HCT116 (cell line): ENCODE measurements around the gene SNED1. TPM values are rescaled to one million over a fixed set of nuclear protein-coding genes. Genes with fewer than 3 reads are reported as not detected.

Experiments used
- ATAC-seq: fragments of 200-7000 bp; cut with Tn5 transposase; 2 replicates; pipeline ENCODE4 v1.9.1; 2020; ENCODE audit warnings: mild to moderate bottlenecking, moderate library complexity
- BruUV-seq: library from RNA; stranded (reverse); fragments of 400-500 nt; replicated peaks from 2 replicates; lab custom pipeline; 2021; lab: Mats Ljungman, UMichigan
- CTCF ChIA-PET: fragments of 300-600 bp; sonication (Branson Sonifier 250); formaldehyde crosslinking; loops from one replicate; lab custom pipeline; 2021; ENCODE audit warnings: antibody characterized with exemption; lab: Charles Lee
- POLR2A ChIA-PET: fragments of 300-600, 350-600 bp; sonication (Branson Sonifier 250); formaldehyde crosslinking; loops from one replicate; lab custom pipeline; 2021; ENCODE audit warnings: antibody characterized with exemption; lab: Charles Lee
- RAD21 ChIA-PET, 2 experiments: fragments of 300-600 bp; sonication (Branson Sonifier 250); formaldehyde crosslinking; loops; one replicate each; lab custom pipeline; 2023; ENCODE audit warnings: low total read pairs in 2 of 2; ENCODE audit not compliant: uncharacterized antibody in 2 of 2, unreplicated experiment in 2 of 2, low non-redundant PET in 1 of 2; lab: Charles Lee
- DNase-seq: peaks from one replicate; pipeline ENCODE4 v3.0.0-alpha.2; 2010; ENCODE audit warnings: low read depth, low spot score
- H2AFZ ChIP-seq: fragments of 200-600 bp; shearing (Covaris generic), sonication (generic); 2 replicates; pipeline ENCODE4 v1.6.1; 2017; ENCODE audit warnings: low read depth, mixed run types, mixed read lengths, antibody characterized with exemption, low read length; ENCODE audit not compliant: poor library complexity, severe bottlenecking
- H3K27ac ChIP-seq: 2 replicates; pipeline ENCODE4 v1.5.1; 2012; ENCODE audit warnings: low read depth, low read length
- H3K27me3 ChIP-seq: fragments of 200-600 bp; sonication (generic); 2 replicates; pipeline ENCODE4 v1.6.1; 2016; ENCODE audit warnings: mixed run types, low read length, mixed read lengths; ENCODE audit not compliant: insufficient read depth
- H3K36me3 ChIP-seq, 2 experiments: fragments of 200-500 bp in 1 of 2; fragments of 200-600 bp in 1 of 2; sonication (Bioruptor generic) in 1 of 2; sonication (generic) in 1 of 2; 2 replicates each; pipeline versions ENCODE4 v1.5.1 to v1.6.1; 2014 to 2016; ENCODE audit warnings: low read length in 2 of 2, inconsistent platforms in 1 of 2, mixed read lengths in 1 of 2, mixed run types in 1 of 2; ENCODE audit not compliant: insufficient read depth in 2 of 2, control insufficient read depth in 1 of 2
- H3K4me1 ChIP-seq, 2 experiments: fragments of 200-600 bp in 1 of 2; sonication (generic) in 1 of 2; 2 replicates each; pipeline versions ENCODE4 v1.5.1 to v1.6.1; 2012 to 2017; ENCODE audit warnings: low read length in 2 of 2, inconsistent platforms in 1 of 2, mild to moderate bottlenecking in 1 of 2, mixed read lengths in 1 of 2, mixed run types in 1 of 2, moderate library complexity in 1 of 2; ENCODE audit not compliant: insufficient read depth in 2 of 2, control insufficient read depth in 1 of 2
- H3K4me2 ChIP-seq: fragments of 200-600 bp; sonication (generic); 2 replicates; pipeline ENCODE4 v1.6.1; 2017; ENCODE audit warnings: mixed run types, low read length, mixed read lengths
- H3K4me3 ChIP-seq, 2 experiments: fragments of 200-600 bp in 1 of 2; sonication (generic) in 1 of 2; replicated peaks in 1 of 2; 2 replicates each; pipeline ENCODE4 v1.5.1; 2011 to 2016; ENCODE audit warnings: low read length in 2 of 2, control low read depth in 1 of 2, low read depth in 1 of 2, mild to moderate bottlenecking in 1 of 2, mixed read lengths in 1 of 2, mixed run types in 1 of 2
- H3K79me2 ChIP-seq: fragments of 200-600 bp; sonication (generic); 2 replicates; pipeline ENCODE4 v1.6.1; 2017; ENCODE audit warnings: mild to moderate bottlenecking, mixed run types, low read length, moderate library complexity, mixed read lengths; ENCODE audit not compliant: insufficient read depth
- H3K9ac ChIP-seq: fragments of 200-600 bp; sonication (generic); 2 replicates; pipeline ENCODE4 v1.6.1; 2016; ENCODE audit warnings: low read length, mixed read lengths
- H3K9me2 ChIP-seq: fragments of 200-600 bp; sonication (generic), shearing (Covaris generic); 2 replicates; pipeline ENCODE4 v1.6.1; 2017; ENCODE audit warnings: mixed run types, mild to moderate bottlenecking, moderate library complexity; ENCODE audit not compliant: insufficient read depth
- H3K9me3 ChIP-seq, 2 experiments: fragments of 200-500 bp in 1 of 2; fragments of 200-600 bp in 1 of 2; sonication (Bioruptor generic) in 1 of 2; sonication (generic) in 1 of 2; 2 replicates each; pipeline ENCODE4 v1.6.1; 2014 to 2017; ENCODE audit warnings: low read length in 2 of 2, mixed read lengths in 2 of 2, inconsistent platforms in 1 of 2, low read depth in 1 of 2, mild to moderate bottlenecking in 1 of 2, mixed run types in 1 of 2, moderate library complexity in 1 of 2; ENCODE audit not compliant: control insufficient read depth in 1 of 2, insufficient read depth in 1 of 2
- H4K20me1 ChIP-seq: fragments of 200-600 bp; sonication (generic), shearing (Covaris generic); 2 replicates; pipeline ENCODE4 v1.6.1; 2017; ENCODE audit warnings: mixed run types, mild to moderate bottlenecking, moderate library complexity; ENCODE audit not compliant: insufficient read depth
- CBX3 ChIP-seq: IDR thresholded peaks from 2 replicates; pipeline ENCODE4 v1.6.1; 2012; ENCODE audit warnings: low read depth
- CEBPB ChIP-seq: IDR thresholded peaks from 2 replicates; pipeline ENCODE4 v1.6.1; 2012; ENCODE audit warnings: low read depth
- EGR1 ChIP-seq: IDR thresholded peaks from 2 replicates; pipeline ENCODE4 v1.6.1; 2012; ENCODE audit warnings: low read depth
- ELF1 ChIP-seq: IDR thresholded peaks from 2 replicates; pipeline ENCODE4 v1.6.1; 2012; ENCODE audit warnings: low read depth, borderline replicate concordance
- EZH2 ChIP-seq: fragments of 200-600 bp; sonication (generic); IDR thresholded peaks from 2 replicates; pipeline ENCODE4 v1.6.1; 2017; ENCODE audit warnings: antibody characterized with exemption, mixed run types
- EZH2phosphoT487 ChIP-seq: fragments of 200-600 bp; IDR thresholded peaks from 2 replicates; pipeline ENCODE4 v1.6.1; 2018; ENCODE audit warnings: antibody characterized with exemption, borderline replicate concordance
- FOSL1 ChIP-seq: IDR thresholded peaks from 2 replicates; pipeline ENCODE4 v1.6.1; 2012; ENCODE audit warnings: low read depth
- MAX ChIP-seq: IDR thresholded peaks from 2 replicates; pipeline ENCODE4 v1.6.1; 2012
- POLR2AphosphoS5 ChIP-seq: IDR thresholded peaks from 2 replicates; pipeline ENCODE4 v1.6.1; 2011; ENCODE audit warnings: mild to moderate bottlenecking, low read depth, low read length, moderate library complexity
- RAD21 ChIP-seq: IDR thresholded peaks from 2 replicates; pipeline ENCODE4 v1.6.1; 2012; ENCODE audit warnings: low read depth, mild to moderate bottlenecking
- SIN3A ChIP-seq: IDR thresholded peaks from 2 replicates; pipeline ENCODE4 v1.6.1; 2012; ENCODE audit warnings: low read depth
- SP1 ChIP-seq: IDR thresholded peaks from 2 replicates; pipeline ENCODE4 v1.6.1; 2012; ENCODE audit warnings: low read depth
- SRF ChIP-seq: IDR thresholded peaks from 2 replicates; pipeline ENCODE4 v1.6.1; 2012; ENCODE audit warnings: low read depth
- TCF7L2 ChIP-seq: IDR thresholded peaks from 2 replicates; pipeline ENCODE4 v1.7.0; 2011; ENCODE audit warnings: borderline replicate concordance, inconsistent platforms; ENCODE audit not compliant: insufficient read depth, insufficient read length; ENCODE audit errors: extremely low read depth
- YY1 ChIP-seq: IDR thresholded peaks from 2 replicates; pipeline ENCODE4 v1.6.1; 2011; ENCODE audit warnings: low read length, low read depth, moderate library complexity, mild to moderate bottlenecking; ENCODE audit not compliant: insufficient replicate concordance; ENCODE audit errors: extremely low read depth
- ZFX ChIP-seq: fragments of 450-650 bp; IDR thresholded peaks from 2 replicates; pipeline ENCODE4 v1.6.1; 2017
- ZNF274 ChIP-seq: fragments of 200-500 bp; sonication (Bioruptor generic); IDR thresholded peaks from 2 replicates; pipeline ENCODE4 v1.6.1; 2014; ENCODE audit warnings: mild to moderate bottlenecking, low read depth, low read length, inconsistent platforms
- intact Hi-C: fragments of 100-400 bp; cut with micrococcal nuclease; formaldehyde crosslinking; loops from 2 replicates; pipeline ENCODE4 v1.10.0; 2022
- total RNA-seq: library from RNA; stranded (reverse); gene quantifications from one replicate; pipeline ENCODE4 v1.2.1, GENCODE V29; 2021; ENCODE audit not compliant: unreplicated experiment
- TF ChIP-seq, protein P1 (sequence below), 3 experiments: fragments of 200-600 bp in 1 of 3; sonication (generic) in 1 of 3; IDR thresholded peaks in 2 of 3; conservative IDR thresholded peaks in 1 of 3; 2 replicates each; pipeline ENCODE4 v1.5.1; 2012 to 2017; ENCODE audit warnings: low read depth in 2 of 3, low read length in 2 of 3, antibody characterized with exemption in 1 of 3, borderline replicate concordance in 1 of 3, control low read depth in 1 of 3, mild to moderate bottlenecking in 1 of 3, mixed read lengths in 1 of 3, mixed run types in 1 of 3, moderate library complexity in 1 of 3; ENCODE audit not compliant: insufficient read depth in 1 of 3
- TF ChIP-seq, protein P2 (sequence below): IDR thresholded peaks from 2 replicates; pipeline ENCODE4 v1.6.1; 2012
- TF ChIP-seq, protein P3 (sequence below): IDR thresholded peaks from 2 replicates; pipeline ENCODE4 v1.6.1; 2012; ENCODE audit warnings: low read depth

Gene SNED1
- total RNA-seq, 1 experiment from 2014 or later = 9.6 TPM

- POLR2A ChIA-PET = no interaction called here
- H3K27me3 ChIP-seq = no peaks in the 10 kb centered on the region
- H3K36me3 ChIP-seq = peaks cover 0 to 2% of the 10 kb centered on the region in 2 experiments; a peak in 1 of 4 replicates
- peaks cover 0 to 6% of the 10 kb centered on the region in 2 experiments; a peak in 1 of 4 replicates for H3K4me1 ChIP-seq
- TF ChIP-seq SRF (no peak), EZH2phosphoT487 (no peak), RAD21 (no peak), YY1 (no peak), FOSL1 (no peak), EZH2 (no peak), SIN3A (no peak), EGR1 (no peak), CEBPB (no peak), ZNF274 (no peak), MAX (no peak), POLR2AphosphoS5 (no peak), CBX3 (no peak), TCF7L2 (no peak), SP1 (no peak), ELF1 (no peak), ZFX (no peak)
- TF ChIP-seq, protein P1, sequence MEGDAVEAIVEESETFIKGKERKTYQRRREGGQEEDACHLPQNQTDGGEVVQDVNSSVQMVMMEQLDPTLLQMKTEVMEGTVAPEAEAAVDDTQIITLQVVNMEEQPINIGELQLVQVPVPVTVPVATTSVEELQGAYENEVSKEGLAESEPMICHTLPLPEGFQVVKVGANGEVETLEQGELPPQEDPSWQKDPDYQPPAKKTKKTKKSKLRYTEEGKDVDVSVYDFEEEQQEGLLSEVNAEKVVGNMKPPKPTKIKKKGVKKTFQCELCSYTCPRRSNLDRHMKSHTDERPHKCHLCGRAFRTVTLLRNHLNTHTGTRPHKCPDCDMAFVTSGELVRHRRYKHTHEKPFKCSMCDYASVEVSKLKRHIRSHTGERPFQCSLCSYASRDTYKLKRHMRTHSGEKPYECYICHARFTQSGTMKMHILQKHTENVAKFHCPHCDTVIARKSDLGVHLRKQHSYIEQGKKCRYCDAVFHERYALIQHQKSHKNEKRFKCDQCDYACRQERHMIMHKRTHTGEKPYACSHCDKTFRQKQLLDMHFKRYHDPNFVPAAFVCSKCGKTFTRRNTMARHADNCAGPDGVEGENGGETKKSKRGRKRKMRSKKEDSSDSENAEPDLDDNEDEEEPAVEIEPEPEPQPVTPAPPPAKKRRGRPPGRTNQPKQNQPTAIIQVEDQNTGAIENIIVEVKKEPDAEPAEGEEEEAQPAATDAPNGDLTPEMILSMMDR (IDR thresholded peaks at IDR 0.05 in 2 of 3, conservative IDR thresholded peaks at IDR 0.05 in 1 of 3; ENCODE audit: borderline replicate concordance in 1 of 3, insufficient read depth in 1 of 3, low read depth in 2 of 3, low read length in 2 of 3) = no peak
- TF ChIP-seq, protein P2, sequence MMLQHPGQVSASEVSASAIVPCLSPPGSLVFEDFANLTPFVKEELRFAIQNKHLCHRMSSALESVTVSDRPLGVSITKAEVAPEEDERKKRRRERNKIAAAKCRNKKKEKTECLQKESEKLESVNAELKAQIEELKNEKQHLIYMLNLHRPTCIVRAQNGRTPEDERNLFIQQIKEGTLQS = no peak
- TF ChIP-seq, protein P3, sequence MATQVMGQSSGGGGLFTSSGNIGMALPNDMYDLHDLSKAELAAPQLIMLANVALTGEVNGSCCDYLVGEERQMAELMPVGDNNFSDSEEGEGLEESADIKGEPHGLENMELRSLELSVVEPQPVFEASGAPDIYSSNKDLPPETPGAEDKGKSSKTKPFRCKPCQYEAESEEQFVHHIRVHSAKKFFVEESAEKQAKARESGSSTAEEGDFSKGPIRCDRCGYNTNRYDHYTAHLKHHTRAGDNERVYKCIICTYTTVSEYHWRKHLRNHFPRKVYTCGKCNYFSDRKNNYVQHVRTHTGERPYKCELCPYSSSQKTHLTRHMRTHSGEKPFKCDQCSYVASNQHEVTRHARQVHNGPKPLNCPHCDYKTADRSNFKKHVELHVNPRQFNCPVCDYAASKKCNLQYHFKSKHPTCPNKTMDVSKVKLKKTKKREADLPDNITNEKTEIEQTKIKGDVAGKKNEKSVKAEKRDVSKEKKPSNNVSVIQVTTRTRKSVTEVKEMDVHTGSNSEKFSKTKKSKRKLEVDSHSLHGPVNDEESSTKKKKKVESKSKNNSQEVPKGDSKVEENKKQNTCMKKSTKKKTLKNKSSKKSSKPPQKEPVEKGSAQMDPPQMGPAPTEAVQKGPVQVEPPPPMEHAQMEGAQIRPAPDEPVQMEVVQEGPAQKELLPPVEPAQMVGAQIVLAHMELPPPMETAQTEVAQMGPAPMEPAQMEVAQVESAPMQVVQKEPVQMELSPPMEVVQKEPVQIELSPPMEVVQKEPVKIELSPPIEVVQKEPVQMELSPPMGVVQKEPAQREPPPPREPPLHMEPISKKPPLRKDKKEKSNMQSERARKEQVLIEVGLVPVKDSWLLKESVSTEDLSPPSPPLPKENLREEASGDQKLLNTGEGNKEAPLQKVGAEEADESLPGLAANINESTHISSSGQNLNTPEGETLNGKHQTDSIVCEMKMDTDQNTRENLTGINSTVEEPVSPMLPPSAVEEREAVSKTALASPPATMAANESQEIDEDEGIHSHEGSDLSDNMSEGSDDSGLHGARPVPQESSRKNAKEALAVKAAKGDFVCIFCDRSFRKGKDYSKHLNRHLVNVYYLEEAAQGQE = no peak
- H3K79me2 ChIP-seq = no peaks in the 10 kb centered on the region
- no peak overlapping the region for H3K4me2 ChIP-seq
- no peaks in the 10 kb centered on the region for H3K9me3 ChIP-seq
- H3K27ac ChIP-seq = no peak overlapping the region
- BruUV-seq = no TSS peak
- intact Hi-C loops = no loop called here
- H4K20me1 ChIP-seq = no peaks in the 10 kb centered on the region
- ATAC-seq = no peak
- H3K4me3 ChIP-seq = no peak overlapping the region
- H3K9ac ChIP-seq = no peak overlapping the region
- no peaks in the 10 kb centered on the region for H3K9me2 ChIP-seq
- no peak overlapping the region for H2AFZ ChIP-seq
- CTCF ChIA-PET = no interaction called here
- DNase-seq = no peak
- RAD21 ChIA-PET = no interaction called here
Measured at GRCh38 chr2:241120440-241120839, 122.0 kb downstream of the SNED1 start.
